ENCODE measurements around the gene SNX27.

DNA sequence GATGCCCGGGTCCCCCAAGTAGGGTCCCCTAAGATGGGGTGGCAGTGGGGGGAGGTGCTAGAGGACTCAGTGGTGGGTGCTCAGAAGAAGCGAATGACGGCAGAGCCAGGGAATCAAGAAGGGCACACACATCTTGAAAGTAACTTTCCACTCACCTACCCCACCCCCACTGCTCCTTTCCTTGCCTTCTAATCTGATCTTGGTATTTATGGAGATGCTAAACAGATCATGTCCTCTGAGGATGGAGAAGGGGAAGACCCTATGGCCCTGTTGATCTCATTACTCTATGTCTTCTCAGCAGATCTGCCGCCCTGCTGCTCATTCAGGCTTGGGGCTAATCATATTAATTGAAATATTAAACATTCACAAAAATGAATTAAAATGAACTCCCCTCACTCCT lies 106.8 kb downstream of the SNX27 start:
- TF ChIP-seq, protein P1, sequence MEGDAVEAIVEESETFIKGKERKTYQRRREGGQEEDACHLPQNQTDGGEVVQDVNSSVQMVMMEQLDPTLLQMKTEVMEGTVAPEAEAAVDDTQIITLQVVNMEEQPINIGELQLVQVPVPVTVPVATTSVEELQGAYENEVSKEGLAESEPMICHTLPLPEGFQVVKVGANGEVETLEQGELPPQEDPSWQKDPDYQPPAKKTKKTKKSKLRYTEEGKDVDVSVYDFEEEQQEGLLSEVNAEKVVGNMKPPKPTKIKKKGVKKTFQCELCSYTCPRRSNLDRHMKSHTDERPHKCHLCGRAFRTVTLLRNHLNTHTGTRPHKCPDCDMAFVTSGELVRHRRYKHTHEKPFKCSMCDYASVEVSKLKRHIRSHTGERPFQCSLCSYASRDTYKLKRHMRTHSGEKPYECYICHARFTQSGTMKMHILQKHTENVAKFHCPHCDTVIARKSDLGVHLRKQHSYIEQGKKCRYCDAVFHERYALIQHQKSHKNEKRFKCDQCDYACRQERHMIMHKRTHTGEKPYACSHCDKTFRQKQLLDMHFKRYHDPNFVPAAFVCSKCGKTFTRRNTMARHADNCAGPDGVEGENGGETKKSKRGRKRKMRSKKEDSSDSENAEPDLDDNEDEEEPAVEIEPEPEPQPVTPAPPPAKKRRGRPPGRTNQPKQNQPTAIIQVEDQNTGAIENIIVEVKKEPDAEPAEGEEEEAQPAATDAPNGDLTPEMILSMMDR (conservative IDR thresholded peaks at IDR 0.05 in 1 of 2, IDR thresholded peaks at IDR 0.05 in 1 of 2; ENCODE audit: extremely low read depth in 1 of 2, insufficient read depth in 1 of 2, low read depth in 1 of 2, low read length in 2 of 2): no peak
- TF ChIP-seq EZH2 (IDR thresholded peaks at IDR 0.05; ENCODE audit: borderline replicate concordance, low read length): no peak
